Eye (tissue), 1 donor: ENCODE measurements around the gene DUSP1.

Experiments
- DNase-seq: peaks from one replicate; pipeline ENCODE4 v3.0.0-alpha.2; 2015

DUSP1 gene

DNA sequence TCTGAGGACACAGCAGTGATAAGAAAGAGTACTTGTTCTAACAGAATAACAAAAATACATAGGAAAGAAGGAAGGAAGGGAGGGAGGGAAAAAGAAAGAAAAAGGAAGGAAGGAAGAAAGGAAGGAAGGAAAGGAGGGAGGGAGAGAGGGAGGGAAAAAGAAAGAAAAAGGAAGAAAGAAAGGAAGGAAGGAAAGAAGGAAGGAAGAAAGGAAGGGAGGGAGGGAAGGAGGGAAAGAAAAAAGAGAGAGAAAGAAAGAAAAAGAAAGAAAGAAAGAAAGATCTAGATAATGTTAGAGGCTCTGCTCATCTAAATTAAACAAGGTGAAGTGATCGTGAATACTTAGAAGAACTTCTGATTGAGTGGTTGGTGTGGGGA lies 29.8 kb downstream of the DUSP1 start:
- DNase-seq, result no peak

DNA sequence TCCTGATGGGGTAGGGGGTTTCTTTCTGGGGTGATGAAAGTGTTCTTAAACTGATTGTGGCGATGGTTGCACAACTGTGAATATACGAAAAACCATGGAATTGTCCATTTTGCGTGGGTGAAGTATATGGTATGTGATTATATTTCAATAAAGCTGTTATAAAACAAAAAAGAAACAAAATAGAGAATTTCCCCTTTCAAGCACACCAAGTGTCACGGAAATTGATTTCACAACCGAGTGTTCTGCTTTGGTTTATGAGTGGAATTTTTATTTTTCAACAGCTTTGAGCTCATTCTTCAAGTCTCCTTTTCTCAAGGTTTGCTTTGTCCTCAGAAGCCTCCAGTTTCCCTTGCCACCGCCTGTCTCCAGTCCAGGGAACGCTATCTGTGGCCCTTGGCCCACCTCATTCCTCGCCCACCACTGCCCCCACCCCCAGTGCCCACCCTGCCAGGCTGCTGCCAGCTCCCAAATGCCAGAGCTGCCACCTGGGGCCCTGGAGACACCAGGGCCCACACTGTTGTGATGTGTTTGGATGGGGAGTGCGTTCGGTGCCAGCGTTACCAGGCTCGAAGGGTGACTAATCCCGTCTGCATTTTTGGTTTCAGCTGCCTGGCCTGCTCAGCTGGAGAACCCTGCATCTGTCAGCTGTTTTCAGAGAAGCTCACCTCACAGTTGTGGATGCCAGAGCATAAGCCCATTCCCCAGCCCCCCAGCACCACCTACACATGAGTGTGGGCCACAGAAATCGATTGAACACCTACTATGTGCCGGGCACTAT lies 30.4 kb downstream of the DUSP1 start:
- no peak for DNase-seq

GRCh38 chr5:172739375-172739774 lies 31.6 kb downstream of the DUSP1 start:
- no peak for DNase-seq

- no peak for DNase-seq
These were observed 34.4 kb downstream of the DUSP1 start for GRCh38 chr5:172736508-172737135.

- DNase-seq, result no peak
These were observed 35.7 kb downstream of the DUSP1 start for GRCh38 chr5:172735141-172735831.

GRCh38 chr5:172733974-172734346 lies 37.0 kb downstream of the DUSP1 start:
- DNase-seq, result no peak

DNA sequence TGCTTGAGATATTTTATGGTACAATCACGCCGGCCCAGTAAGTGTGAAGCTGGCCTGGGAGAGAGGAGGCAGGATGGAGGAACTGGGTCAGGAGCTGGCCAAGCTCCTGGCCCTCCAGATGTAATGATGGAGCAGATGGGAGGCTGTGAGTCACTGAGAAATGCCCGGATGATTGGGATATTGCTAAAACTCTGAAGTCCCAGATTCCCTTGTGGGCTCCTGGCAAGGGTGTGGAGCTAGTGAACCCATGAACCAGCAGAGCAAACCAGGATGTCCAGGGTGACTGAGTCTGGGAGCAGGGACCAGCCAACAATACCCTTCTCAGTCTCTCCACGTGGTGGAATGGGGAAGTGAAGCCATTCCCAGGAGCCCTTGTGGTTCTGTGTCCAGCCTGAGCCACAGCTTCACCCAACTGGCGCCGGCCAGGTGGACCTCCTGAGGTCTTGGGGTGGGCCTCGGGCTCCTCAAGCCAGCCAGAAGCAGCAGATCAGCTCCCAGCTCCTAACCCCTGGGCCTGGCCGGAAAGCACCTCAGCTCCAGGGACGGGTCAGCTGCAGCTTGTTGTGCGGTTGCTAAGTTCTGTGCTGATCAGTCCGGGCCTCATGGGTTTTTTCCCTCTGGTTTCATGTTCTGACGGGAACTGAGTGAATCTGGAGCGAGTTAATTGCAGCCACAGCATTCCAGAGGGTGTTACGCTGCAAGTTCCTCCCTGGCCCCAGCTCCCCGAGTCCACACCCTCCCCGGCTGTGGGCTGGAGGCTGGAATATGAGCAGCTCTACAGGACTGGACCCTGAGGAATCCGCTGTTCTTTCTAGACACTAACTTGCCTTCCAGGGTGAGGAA lies 37.6 kb downstream of the DUSP1 start:
- peak; percentile 87 for DNase-seq

- no peak for DNase-seq
These were observed 38.7 kb downstream of the DUSP1 start for GRCh38 chr5:172732201-172732865.

DNA sequence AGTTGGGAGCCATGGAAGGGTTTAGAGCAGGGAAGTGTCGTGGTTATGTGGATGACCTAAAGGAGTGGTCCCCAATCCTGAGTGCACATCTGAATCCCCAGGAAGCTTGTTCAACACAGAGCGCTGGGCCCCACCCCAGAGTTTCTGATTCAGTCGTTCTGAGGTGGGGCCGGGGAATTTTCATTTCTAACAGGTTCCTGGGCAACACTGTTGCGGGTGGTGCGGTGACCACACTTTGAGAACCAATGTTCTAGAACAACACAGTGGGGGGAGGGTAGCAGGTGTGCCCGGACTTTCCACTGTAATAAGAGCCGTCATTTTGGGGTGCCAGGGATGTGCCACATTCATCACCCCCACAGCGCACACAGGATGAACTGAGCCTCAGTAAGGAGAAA lies 39.3 kb downstream of the DUSP1 start:
- no peak for DNase-seq

- DNase-seq, result no peak
These were observed 39.9 kb downstream of the DUSP1 start for GRCh38 chr5:172730981-172731679.

- no peak for DNase-seq
These were observed 40.8 kb downstream of the DUSP1 start for GRCh38 chr5:172730222-172730621.

DNA sequence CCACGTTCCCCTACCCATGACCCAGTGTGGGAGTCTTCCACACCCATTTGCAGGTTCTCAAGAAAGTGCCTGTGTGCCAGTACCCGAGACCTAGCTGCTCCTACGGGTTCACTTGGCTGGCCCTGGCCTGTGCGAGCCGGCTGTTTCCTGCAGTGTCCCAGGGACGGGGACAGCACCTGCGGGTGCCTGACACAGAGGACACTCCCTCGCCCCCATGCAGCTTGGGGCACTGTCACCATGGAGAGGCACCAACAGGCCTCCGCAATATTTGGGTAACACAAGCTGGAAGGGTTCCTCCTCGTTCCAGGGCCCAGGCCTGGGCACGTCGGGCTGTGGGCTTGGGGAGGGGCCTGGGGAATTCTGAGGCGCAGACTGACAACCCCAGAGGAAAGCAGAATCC lies 41.4 kb downstream of the DUSP1 start:
- DNase-seq, result no peak

- DNase-seq, result no peak
These were observed 42.3 kb downstream of the DUSP1 start for GRCh38 chr5:172728481-172729241.

GRCh38 chr5:172727551-172727950 lies 43.4 kb downstream of the DUSP1 start:
- DNase-seq, result no peak

GRCh38 chr5:172726966-172727365 lies 44.0 kb downstream of the DUSP1 start:
- no peak for DNase-seq

DNA sequence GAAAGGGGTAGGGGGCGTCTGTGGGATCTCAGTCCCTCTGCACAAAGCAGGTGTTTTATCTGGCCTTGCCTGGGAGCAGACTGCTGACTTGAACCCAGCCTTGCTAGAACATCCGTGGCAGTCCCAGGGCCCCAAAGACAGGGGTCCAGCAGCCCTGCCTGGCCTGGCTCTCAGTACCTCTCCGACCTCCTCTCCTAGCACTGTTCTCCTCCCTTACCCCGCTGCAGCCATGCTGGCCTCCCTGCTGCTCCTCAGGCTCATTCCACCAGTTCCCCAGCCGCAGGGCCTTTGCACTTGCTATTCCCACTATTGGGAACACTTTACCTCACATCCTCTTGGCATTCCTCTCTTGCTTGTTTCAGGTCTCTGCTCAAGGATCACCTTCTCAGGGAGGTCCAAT lies 45.2 kb downstream of the DUSP1 start:
- DNase-seq, result no peak

- no peak for DNase-seq
These were observed 45.7 kb downstream of the DUSP1 start for GRCh38 chr5:172725273-172725672.

DNA sequence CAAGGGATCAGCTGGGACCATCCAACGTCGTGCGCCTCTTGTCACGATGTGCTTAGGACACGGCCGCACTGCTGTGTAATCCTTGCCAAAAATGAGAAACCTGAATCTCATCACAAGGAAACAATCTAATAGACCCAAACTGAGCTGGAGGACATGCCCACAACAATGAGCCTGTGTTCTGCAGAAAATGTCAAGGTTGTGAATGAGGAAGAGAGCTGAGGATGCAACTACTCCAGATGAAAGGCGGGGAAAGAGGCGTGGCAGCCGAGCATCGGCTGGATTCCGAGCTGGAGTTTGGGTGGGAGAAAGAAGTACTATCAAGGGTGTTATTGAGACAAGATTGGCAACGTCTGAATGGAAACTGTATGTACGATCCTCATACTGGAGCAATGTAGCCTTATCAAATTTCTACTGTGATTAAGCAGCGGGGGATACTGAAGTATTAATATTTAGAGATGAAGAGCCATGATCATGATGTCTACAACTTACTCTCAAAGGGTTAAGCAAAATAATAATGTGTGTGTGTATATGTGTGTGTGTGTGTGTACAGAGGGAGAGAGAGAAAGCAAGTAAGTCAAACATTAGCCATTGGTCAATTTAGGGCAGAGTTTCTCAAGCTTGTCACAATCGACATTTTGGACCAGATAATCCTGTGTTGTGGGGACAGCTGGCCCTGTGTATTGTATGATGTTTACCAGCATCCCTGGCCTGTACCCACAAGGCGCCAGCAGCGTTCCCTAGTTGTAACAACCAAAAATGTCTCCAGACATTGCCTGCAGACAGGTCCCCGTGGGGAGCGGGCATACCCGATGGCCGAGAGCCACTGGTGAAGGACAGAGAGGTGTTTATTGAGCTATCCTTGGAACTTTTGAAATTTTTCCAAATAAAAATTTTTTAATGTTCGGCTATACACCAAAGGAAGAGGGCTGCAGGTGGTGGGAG lies 46.5 kb downstream of the DUSP1 start:
- no peak for DNase-seq

GRCh38 chr5:172723508-172723907 lies 47.5 kb downstream of the DUSP1 start:
- no peak for DNase-seq

DNA sequence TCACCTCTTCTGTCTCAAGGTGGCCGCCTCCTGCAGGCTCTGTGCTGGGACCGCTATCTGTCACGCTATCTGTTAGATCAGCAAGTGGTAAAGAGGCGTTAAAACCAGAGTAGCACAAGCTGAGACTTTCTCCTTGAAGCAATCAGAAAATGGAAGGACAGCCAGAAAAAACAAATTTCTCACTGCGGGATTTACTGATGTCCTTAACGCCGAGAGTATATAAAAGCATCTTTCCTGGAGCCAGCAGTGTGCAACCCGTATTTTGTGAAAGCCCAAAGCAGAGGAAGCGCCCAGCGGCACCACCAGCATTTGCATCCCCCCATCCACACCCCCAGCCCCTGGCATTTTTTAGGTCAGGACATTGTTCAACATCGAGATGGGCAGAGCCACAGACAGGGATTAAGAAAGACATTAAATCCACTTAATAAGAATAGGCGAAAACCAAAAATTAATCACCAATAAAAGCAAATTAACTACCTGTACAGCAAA lies 48.6 kb downstream of the DUSP1 start:
- no peak for DNase-seq
